Measurements from ENCODE around the gene TEAD2.

Gene TEAD2

GRCh38 chr19:49295208-49295880 lies 66.9 kb downstream of the TEAD2 start:
- H3K27me3 ChIP-seq (ENCODE audit: low read depth, low read length), result 0 out of 2 replicates have a peak, but pooled peaks cover 9% of the 10 kb centered on the region
- no peaks in the 10 kb centered on the region for H3K36me3 ChIP-seq (replicated peaks; ENCODE audit: low read depth, low read length)
- H3K4me3 ChIP-seq (ENCODE audit: low read length), result no peak overlapping the region
- H3K79me2 ChIP-seq (ENCODE audit: low read length), result no peaks in the 10 kb centered on the region
- TF ChIP-seq EZH2phosphoT487 (IDR thresholded peaks at IDR 0.05; ENCODE audit: low read depth) (no peak), CTCF (IDR thresholded peaks at IDR 0.05; ENCODE audit: low read depth, low read length) (no peak)
- H3K9ac ChIP-seq (ENCODE audit: low read length), result no peak overlapping the region
- H3K4me2 ChIP-seq (ENCODE audit: low read length), result no peak overlapping the region
- H2AFZ ChIP-seq (ENCODE audit: low read depth, low read length), result no peak overlapping the region
- H3K27ac ChIP-seq (ENCODE audit: low read length), result no peak overlapping the region
- H4K20me1 ChIP-seq (ENCODE audit: insufficient read depth, low read length), result no peaks in the 10 kb centered on the region
- no peaks in the 10 kb centered on the region for H3K9me3 ChIP-seq (ENCODE audit: insufficient read depth, low read length)
- no peaks in the 10 kb centered on the region for H3K4me1 ChIP-seq (ENCODE audit: low read length)

GRCh38 chr19:49294401-49294800 lies 67.8 kb downstream of the TEAD2 start:
- H3K4me3 ChIP-seq (ENCODE audit: low read length), result no peak overlapping the region
- H2AFZ ChIP-seq (ENCODE audit: low read depth, low read length), result no peak overlapping the region
- no peaks in the 10 kb centered on the region for H3K79me2 ChIP-seq (ENCODE audit: low read length)
- H3K9me3 ChIP-seq (ENCODE audit: insufficient read depth, low read length), result no peaks in the 10 kb centered on the region
- H4K20me1 ChIP-seq (ENCODE audit: insufficient read depth, low read length), result no peaks in the 10 kb centered on the region
- no peaks in the 10 kb centered on the region for H3K4me1 ChIP-seq (ENCODE audit: low read length)
- 0 out of 2 replicates have a peak, but pooled peaks cover 9% of the 10 kb centered on the region for H3K27me3 ChIP-seq (ENCODE audit: low read depth, low read length)
- H3K9ac ChIP-seq (ENCODE audit: low read length), result no peak overlapping the region
- TF ChIP-seq EZH2phosphoT487 (IDR thresholded peaks at IDR 0.05; ENCODE audit: low read depth) (no peak), CTCF (IDR thresholded peaks at IDR 0.05; ENCODE audit: low read depth, low read length) (no peak)
- H3K36me3 ChIP-seq (replicated peaks; ENCODE audit: low read depth, low read length), result no peaks in the 10 kb centered on the region
- no peak overlapping the region for H3K27ac ChIP-seq (ENCODE audit: low read length)
- no peak overlapping the region for H3K4me2 ChIP-seq (ENCODE audit: low read length)
